HL-60 (cell line): Measurements from ENCODE around the gene DCC.

Experiments
- POLR2AphosphoS5 ChIP-seq: IDR thresholded peaks from 2 replicates; pipeline ENCODE4 v1.6.1; 2012; ENCODE audit warnings: low read depth
- TF ChIP-seq, protein P1 (sequence below): IDR thresholded peaks from one replicate; pipeline ENCODE4 v1.5.1; 2011; ENCODE audit warnings: low read length, control low read depth, inconsistent platforms; ENCODE audit not compliant: insufficient read depth
- TF ChIP-seq, protein P2 (sequence below): IDR thresholded peaks from 2 replicates; pipeline ENCODE4 v1.6.1; 2012; ENCODE audit warnings: low read depth; ENCODE audit not compliant: insufficient replicate concordance

- TF ChIP-seq, protein P1, sequence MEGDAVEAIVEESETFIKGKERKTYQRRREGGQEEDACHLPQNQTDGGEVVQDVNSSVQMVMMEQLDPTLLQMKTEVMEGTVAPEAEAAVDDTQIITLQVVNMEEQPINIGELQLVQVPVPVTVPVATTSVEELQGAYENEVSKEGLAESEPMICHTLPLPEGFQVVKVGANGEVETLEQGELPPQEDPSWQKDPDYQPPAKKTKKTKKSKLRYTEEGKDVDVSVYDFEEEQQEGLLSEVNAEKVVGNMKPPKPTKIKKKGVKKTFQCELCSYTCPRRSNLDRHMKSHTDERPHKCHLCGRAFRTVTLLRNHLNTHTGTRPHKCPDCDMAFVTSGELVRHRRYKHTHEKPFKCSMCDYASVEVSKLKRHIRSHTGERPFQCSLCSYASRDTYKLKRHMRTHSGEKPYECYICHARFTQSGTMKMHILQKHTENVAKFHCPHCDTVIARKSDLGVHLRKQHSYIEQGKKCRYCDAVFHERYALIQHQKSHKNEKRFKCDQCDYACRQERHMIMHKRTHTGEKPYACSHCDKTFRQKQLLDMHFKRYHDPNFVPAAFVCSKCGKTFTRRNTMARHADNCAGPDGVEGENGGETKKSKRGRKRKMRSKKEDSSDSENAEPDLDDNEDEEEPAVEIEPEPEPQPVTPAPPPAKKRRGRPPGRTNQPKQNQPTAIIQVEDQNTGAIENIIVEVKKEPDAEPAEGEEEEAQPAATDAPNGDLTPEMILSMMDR: no peak
- TF ChIP-seq, protein P2, sequence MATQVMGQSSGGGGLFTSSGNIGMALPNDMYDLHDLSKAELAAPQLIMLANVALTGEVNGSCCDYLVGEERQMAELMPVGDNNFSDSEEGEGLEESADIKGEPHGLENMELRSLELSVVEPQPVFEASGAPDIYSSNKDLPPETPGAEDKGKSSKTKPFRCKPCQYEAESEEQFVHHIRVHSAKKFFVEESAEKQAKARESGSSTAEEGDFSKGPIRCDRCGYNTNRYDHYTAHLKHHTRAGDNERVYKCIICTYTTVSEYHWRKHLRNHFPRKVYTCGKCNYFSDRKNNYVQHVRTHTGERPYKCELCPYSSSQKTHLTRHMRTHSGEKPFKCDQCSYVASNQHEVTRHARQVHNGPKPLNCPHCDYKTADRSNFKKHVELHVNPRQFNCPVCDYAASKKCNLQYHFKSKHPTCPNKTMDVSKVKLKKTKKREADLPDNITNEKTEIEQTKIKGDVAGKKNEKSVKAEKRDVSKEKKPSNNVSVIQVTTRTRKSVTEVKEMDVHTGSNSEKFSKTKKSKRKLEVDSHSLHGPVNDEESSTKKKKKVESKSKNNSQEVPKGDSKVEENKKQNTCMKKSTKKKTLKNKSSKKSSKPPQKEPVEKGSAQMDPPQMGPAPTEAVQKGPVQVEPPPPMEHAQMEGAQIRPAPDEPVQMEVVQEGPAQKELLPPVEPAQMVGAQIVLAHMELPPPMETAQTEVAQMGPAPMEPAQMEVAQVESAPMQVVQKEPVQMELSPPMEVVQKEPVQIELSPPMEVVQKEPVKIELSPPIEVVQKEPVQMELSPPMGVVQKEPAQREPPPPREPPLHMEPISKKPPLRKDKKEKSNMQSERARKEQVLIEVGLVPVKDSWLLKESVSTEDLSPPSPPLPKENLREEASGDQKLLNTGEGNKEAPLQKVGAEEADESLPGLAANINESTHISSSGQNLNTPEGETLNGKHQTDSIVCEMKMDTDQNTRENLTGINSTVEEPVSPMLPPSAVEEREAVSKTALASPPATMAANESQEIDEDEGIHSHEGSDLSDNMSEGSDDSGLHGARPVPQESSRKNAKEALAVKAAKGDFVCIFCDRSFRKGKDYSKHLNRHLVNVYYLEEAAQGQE: no peak
- TF ChIP-seq POLR2AphosphoS5: no peak
These were observed 901.2 kb downstream of the DCC start for GRCh38 chr18:53241161-53241560.
